Measurements from ENCODE around the gene CHSY1. TPM values are rescaled to one million over a fixed set of nuclear protein-coding genes. Genes with fewer than 3 reads are reported as not detected.

The CHSY1 gene
- polyA plus RNA-seq, 1 donor from 2014 or later = 16.1 TPM

- H3K4me3 ChIP-seq (ENCODE audit: low read length) = no peak overlapping the region
- H3K4me2 ChIP-seq (ENCODE audit: low read length) = no peak overlapping the region
- H4K20me1 ChIP-seq (ENCODE audit: insufficient read depth) = no peaks in the 10 kb centered on the region
Observed at GRCh38 chr15:101203607-101204189, 48.1 kb downstream of the CHSY1 start.

GRCh38 chr15:101203029-101203573 lies 48.7 kb downstream of the CHSY1 start:
- no peak overlapping the region for H3K4me3 ChIP-seq (ENCODE audit: low read length)
- peaks cover 24% of the 10 kb centered on the region for H3K79me2 ChIP-seq (replicated peaks; ENCODE audit: insufficient read depth, low read length)
- H3K27ac ChIP-seq (ENCODE audit: low read length) = no peak overlapping the region
- no peaks in the 10 kb centered on the region for H3K27me3 ChIP-seq (ENCODE audit: insufficient read depth, low read depth, low read length)
- H4K20me1 ChIP-seq (ENCODE audit: insufficient read depth) = no peaks in the 10 kb centered on the region
- H3K36me3 ChIP-seq (ENCODE audit: insufficient read depth, low read length) = no peaks in the 10 kb centered on the region
- peak overlapping the region; percentile 12 for H3K4me2 ChIP-seq (ENCODE audit: low read length)
- no peaks in the 10 kb centered on the region for H3F3A ChIP-seq (ENCODE audit: insufficient read depth, low read length, poor library complexity, severe bottlenecking)
- no peaks in the 10 kb centered on the region for H3K9me2 ChIP-seq (ENCODE audit: insufficient read depth, low read length)
- peak overlapping the region; percentile 1 for H3K9ac ChIP-seq (ENCODE audit: low read length)
- no peak overlapping the region for H2AFZ ChIP-seq (ENCODE audit: low read depth, low read length)
- H3K9me3 ChIP-seq (ENCODE audit: low read length) = no peaks in the 10 kb centered on the region
- TF ChIP-seq TAF1 (IDR thresholded peaks at IDR 0.05; ENCODE audit: low read depth) = no peak
- TF ChIP-seq SMC3 (conservative IDR thresholded peaks at IDR 0.05; ENCODE audit: poor library complexity) = no peak
- no peak for TF ChIP-seq CTCF (IDR thresholded peaks at IDR 0.05; ENCODE audit: poor library complexity, severe bottlenecking)
- TF ChIP-seq POLR2AphosphoS5 (IDR thresholded peaks at IDR 0.05) = no peak
- no peak for TF ChIP-seq RAD21 (conservative IDR thresholded peaks at IDR 0.05)
- TF ChIP-seq, protein P1, sequence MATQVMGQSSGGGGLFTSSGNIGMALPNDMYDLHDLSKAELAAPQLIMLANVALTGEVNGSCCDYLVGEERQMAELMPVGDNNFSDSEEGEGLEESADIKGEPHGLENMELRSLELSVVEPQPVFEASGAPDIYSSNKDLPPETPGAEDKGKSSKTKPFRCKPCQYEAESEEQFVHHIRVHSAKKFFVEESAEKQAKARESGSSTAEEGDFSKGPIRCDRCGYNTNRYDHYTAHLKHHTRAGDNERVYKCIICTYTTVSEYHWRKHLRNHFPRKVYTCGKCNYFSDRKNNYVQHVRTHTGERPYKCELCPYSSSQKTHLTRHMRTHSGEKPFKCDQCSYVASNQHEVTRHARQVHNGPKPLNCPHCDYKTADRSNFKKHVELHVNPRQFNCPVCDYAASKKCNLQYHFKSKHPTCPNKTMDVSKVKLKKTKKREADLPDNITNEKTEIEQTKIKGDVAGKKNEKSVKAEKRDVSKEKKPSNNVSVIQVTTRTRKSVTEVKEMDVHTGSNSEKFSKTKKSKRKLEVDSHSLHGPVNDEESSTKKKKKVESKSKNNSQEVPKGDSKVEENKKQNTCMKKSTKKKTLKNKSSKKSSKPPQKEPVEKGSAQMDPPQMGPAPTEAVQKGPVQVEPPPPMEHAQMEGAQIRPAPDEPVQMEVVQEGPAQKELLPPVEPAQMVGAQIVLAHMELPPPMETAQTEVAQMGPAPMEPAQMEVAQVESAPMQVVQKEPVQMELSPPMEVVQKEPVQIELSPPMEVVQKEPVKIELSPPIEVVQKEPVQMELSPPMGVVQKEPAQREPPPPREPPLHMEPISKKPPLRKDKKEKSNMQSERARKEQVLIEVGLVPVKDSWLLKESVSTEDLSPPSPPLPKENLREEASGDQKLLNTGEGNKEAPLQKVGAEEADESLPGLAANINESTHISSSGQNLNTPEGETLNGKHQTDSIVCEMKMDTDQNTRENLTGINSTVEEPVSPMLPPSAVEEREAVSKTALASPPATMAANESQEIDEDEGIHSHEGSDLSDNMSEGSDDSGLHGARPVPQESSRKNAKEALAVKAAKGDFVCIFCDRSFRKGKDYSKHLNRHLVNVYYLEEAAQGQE (IDR thresholded peaks at IDR 0.05; ENCODE audit: borderline replicate concordance) = no peak
- TF ChIP-seq EP300 (conservative IDR thresholded peaks at IDR 0.05; ENCODE audit: poor library complexity, severe bottlenecking) = no peak
- no peak for TF ChIP-seq EZH2 (IDR thresholded peaks at IDR 0.05; ENCODE audit: borderline replicate concordance, insufficient read depth, low read length, poor library complexity, severe bottlenecking)

More at GRCh38 chr15:101203607-101204189, 48.1 kb downstream of the CHSY1 start:
- H3K36me3 ChIP-seq (ENCODE audit: insufficient read depth, low read length) = no peaks in the 10 kb centered on the region
- H3K9me3 ChIP-seq (ENCODE audit: low read length) = no peaks in the 10 kb centered on the region
- H3F3A ChIP-seq (ENCODE audit: insufficient read depth, low read length, poor library complexity, severe bottlenecking) = no peaks in the 10 kb centered on the region
- TF ChIP-seq EP300 (conservative IDR thresholded peaks at IDR 0.05; ENCODE audit: poor library complexity, severe bottlenecking) = no peak
- no peak for TF ChIP-seq SMC3 (conservative IDR thresholded peaks at IDR 0.05; ENCODE audit: poor library complexity)
- TF ChIP-seq, protein P1 (IDR thresholded peaks at IDR 0.05; ENCODE audit: borderline replicate concordance) = no peak
- no peak for TF ChIP-seq EZH2 (IDR thresholded peaks at IDR 0.05; ENCODE audit: borderline replicate concordance, insufficient read depth, low read length, poor library complexity, severe bottlenecking)
- no peak for TF ChIP-seq CTCF (IDR thresholded peaks at IDR 0.05; ENCODE audit: poor library complexity, severe bottlenecking)
- TF ChIP-seq POLR2AphosphoS5 (IDR thresholded peaks at IDR 0.05) = no peak
- no peak for TF ChIP-seq MXI1 (conservative IDR thresholded peaks at IDR 0.05; ENCODE audit: poor library complexity, severe bottlenecking)
- TF ChIP-seq RAD21 (conservative IDR thresholded peaks at IDR 0.05) = no peak
- no peak for TF ChIP-seq TAF1 (IDR thresholded peaks at IDR 0.05; ENCODE audit: low read depth)
- no peak overlapping the region for H2AFZ ChIP-seq (ENCODE audit: low read depth, low read length)
- no peaks in the 10 kb centered on the region for H3K27me3 ChIP-seq (ENCODE audit: insufficient read depth, low read depth, low read length)
- no peak overlapping the region for H3K27ac ChIP-seq (ENCODE audit: low read length)
- peaks cover 25% of the 10 kb centered on the region for H3K79me2 ChIP-seq (replicated peaks; ENCODE audit: insufficient read depth, low read length)
- H3K9ac ChIP-seq (ENCODE audit: low read length) = no peak overlapping the region
- H3K9me2 ChIP-seq (ENCODE audit: insufficient read depth, low read length) = no peaks in the 10 kb centered on the region

Measured in neural cell (in vitro differentiated cells).